LHCN-M2 (cell line): ENCODE results near the gene ZNF710. TPM values are rescaled to one million over a fixed set of nuclear protein-coding genes. Genes with fewer than 3 reads are reported as not detected.

Source experiments
- DNase-seq: peaks from one replicate; pipeline ENCODE4 v3.0.0-alpha.2; 2012; ENCODE audit warnings: low read depth
- total RNA-seq: library from RNA; depleted of rRNA; stranded (reverse); fragments of >200 nt; gene quantifications from 2 replicates; pipeline ENCODE4 v1.2.3, GENCODE V29; 2014

ZNF710 gene
- total RNA-seq, 1 experiment from 2014 or later: 13.1 TPM

- no peak for DNase-seq
Measured at GRCh38 chr15:90018216-90018831, 17.2 kb downstream of the ZNF710 start.

GRCh38 chr15:90019611-90020010 lies 18.5 kb downstream of the ZNF710 start:
- no peak for DNase-seq

DNA sequence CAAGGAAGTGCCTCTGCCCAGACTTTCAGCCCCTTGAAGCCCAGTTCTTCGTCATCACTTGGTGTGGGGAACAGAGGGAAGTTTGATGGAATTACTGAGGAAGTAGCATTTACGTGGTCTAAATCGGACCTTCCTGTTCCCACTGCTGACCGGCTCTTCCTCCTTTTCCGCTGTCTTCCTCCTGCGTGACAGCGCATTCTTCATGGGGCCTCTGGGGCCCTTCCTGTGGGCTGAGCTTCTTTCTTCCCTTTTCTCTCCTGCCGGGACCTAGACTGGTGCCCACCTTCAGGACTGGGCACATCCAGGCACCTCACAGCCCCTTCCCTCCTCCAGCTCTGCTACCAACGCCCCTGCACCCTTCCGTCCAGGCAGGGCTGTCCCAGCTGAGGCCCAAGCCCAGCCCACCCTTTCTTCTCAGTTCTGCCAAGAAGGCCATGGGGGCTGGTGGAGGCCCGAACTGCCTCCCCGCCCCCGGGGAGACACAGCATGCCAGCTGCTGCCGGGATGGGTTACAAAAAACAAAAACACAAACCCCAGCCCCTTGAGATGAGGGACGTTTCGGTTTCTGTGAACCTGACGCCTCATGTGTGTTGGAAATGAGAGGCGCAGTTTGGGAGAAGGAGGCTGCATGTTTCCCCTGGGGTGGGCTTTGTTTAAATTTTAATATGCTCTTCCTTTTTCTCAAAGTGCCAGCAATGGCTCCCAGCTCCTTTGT lies 19.1 kb downstream of the ZNF710 start:
- DNase-seq: no peak

DNA sequence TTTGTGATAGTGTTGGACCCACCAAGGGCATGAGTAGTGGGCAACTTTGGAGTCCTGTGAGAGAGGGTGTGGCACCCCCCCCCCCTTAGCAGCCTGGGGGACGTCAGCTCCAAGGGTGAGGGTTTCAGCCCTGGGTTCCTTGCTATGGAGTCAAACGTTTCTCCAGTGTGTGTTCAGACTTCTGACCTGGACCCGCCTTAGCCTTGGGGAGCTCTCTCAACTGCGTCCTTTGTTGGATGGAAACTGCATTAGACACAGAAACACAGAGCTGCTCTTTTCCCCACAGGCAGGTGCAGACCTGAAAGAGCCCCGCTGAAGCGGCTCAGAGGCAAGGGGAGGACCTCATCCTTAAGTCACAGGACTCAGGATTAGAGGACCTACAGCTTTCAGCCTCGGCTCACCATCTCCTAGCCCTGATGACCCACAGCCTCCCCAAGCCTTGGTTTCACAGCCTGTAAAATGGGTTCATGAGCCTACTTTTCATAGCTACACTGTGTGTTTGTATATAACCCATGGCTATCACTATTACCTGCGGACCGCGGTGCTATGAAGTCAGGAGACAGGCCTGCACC lies 19.9 kb downstream of the ZNF710 start:
- no peak for DNase-seq

DNA sequence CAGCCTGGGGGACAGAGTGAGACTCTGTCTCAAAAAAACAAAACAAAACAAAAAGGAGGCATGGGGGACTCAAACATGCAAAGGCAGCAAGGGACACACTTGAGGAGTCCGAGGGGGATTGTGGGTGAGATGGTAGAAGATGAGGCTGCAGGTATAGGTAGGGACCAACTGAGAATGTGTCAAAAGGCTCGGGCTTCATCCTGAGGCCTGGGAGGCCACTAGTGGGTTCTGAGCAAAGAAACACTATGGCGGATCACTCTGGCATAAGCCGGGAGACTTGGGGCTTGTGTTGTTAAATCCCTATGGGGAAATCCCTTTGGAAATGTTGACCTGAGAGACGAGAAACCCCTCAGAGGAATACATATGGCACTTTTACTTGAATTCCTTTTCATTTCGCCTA lies 21.2 kb downstream of the ZNF710 start:
- no peak for DNase-seq

GRCh38 chr15:90022905-90023700 lies 22.0 kb downstream of the ZNF710 start:
- no peak for DNase-seq

DNA sequence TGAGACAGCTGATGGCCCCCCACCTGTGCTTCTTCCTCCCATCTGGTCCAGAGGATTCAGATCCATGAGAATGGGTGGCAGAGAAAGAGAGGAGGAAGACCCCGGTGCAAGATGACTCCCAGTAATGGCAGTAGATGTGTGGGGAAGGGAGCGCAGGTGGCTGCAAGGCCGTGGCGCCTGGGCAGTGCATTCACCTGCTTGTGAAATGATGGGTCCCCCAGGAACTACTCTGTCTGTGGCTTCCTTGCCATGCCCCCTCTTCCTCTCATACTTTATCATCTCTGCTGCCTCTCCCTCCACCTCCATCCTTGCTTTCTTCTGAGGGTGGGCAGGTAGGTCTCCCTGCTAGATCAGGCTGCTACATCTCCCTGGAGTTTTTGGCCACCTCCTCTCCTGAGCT lies 23.3 kb downstream of the ZNF710 start:
- DNase-seq: no peak

DNA sequence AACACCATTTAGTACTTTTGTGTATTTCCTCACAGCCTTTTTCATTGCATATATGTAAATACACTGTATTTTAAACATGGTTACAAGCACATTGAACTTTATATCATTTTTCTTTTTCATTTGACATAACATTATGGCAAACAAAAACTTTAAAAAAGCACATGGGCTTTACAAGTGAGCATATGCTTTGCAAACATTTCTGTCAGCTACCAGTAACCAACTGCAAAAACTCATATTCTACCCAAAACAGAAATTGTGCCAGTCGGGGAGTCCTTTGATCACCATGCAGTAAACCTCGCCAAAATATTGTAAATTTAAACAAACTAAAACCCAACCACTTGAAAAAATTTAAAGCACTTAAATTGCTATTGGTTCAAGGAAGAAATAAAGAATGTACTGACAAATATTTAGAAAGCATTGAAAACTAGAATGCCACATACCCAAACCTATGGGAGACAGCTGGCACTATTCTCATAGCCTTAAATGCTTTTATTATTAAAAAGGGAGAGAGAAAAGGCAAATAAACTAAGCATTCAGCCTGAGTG lies 24.4 kb downstream of the ZNF710 start:
- no peak for DNase-seq

DNA sequence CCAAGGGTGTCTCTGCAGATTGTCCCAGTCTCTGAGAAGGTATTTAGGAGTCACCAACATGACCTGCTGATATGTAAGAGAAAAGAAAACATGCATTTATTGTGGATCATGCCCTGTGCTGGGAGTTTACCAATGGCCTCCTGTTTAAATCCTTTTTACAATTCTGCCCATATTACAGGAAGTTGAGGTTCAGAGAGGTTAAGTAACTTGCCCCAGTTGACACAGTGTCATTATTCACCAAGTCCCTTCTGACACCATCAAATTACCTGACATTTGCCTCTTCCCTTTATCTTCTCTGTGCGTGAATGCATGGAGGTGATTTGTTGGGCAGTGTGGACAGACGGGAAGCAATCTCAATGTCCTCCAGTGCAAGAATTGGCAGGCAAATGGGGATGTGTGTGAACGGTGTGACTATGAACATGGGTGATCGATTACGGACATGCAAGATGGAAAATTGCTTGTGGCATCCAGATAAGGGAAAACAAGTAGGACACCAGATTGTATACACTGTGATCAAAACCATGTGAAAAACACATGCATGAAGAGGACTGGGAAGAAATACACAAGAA lies 27.3 kb downstream of the ZNF710 start:
- DNase-seq: no peak

DNA sequence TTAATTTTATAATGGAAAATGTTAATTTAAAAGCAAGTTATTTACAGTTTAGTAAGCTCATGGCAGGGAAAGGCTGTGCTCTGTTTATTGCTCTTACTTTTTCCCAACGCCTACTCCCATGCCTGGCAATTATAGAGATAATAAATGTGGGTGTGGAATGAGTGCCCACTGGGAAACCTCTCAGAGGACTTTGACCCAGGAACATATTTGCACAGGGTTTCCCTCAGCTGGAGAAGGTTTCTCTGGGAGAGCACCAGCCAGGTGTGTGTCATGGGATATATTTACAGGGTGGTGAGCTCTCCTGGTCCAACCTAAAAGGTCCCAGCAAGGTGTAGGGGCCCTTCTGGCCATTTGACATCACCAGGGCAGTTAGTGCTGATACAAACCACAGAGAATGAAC lies 27.9 kb downstream of the ZNF710 start:
- DNase-seq: no peak

- no peak for DNase-seq
Measured at GRCh38 chr15:90030376-90030775, 29.3 kb downstream of the ZNF710 start.

GRCh38 chr15:90031231-90031791 lies 30.2 kb downstream of the ZNF710 start:
- peak; percentile 60 for DNase-seq

DNA sequence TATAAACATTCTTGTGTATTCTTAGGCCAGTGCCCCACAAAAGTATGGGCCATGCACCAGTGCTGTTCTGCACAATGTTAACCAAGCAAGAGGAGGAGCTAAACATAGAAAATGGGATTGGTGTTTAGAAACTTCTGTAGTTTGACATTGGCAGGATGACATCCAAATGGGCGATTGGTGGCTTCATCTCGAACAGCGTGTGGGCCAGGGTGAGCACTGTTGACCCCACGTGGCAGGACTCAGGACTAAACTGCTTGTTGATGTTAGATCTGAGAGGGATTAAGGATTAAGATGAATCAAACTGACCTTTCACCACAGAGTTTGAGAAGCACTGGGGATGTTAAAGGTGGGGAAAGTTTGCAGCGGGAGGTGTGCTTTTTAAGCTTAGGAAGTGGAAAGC lies 31.9 kb downstream of the ZNF710 start:
- DNase-seq: no peak

GRCh38 chr15:90033448-90033847 lies 32.3 kb downstream of the ZNF710 start:
- no peak for DNase-seq

GRCh38 chr15:90035095-90035839 lies 34.1 kb downstream of the ZNF710 start:
- no peak for DNase-seq

- no peak for DNase-seq
Measured at GRCh38 chr15:90035840-90036230, 34.7 kb downstream of the ZNF710 start.

DNA sequence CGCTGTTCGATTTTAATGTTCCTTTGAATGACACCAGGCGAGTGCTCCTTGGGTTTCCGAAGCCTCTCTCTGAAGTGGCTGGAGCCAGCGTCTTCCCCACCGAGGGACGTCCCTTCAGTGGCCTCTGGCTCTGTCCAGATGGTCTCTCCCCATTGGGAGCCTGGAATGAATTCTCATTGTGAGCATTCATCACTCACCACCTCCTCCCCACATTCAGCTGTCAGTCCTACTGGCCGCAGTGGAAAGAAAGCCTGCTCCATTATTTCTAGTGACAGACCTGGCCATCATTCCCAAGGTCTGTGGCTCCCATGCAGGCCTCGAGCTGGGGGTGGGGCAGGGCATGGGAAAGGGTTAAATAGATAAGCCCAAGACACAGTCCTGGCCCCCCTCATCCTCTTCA lies 35.2 kb downstream of the ZNF710 start:
- DNase-seq: no peak

- no peak for DNase-seq
Measured at GRCh38 chr15:90036806-90037510, 35.8 kb downstream of the ZNF710 start.

DNA sequence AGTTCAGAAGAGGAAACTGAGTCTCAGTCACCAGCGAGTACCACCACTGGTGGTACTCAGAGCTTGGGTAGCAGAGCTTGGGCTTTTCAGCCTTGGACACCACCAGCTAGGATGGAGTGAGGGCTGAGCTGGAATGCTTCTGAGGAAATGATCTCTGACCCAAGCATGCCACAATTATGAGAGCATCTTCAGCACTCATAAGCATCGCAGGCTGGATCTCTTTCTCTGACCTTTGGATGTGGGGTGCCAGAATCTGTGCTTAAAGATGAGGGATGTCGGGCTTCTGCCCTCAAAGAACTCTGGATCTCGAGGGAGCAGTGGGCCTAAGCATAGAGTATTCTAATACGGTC lies 36.4 kb downstream of the ZNF710 start:
- peak; percentile 10 for DNase-seq
